ENCODE data around the gene TP53TG3B. TPM values are rescaled to one million over a fixed set of nuclear protein-coding genes. Genes with fewer than 3 reads are reported as not detected.
"Not testable (repeated sequence)": the region's sequence is repeated elsewhere in the genome, so short reads cannot be mapped to it uniquely, and the experiment has no call there.

Gene TP53TG3B
- total and polyA plus RNA-seq, 2 of the 4 experiments (the other 2 are of a cell fraction): not detected

DNA sequence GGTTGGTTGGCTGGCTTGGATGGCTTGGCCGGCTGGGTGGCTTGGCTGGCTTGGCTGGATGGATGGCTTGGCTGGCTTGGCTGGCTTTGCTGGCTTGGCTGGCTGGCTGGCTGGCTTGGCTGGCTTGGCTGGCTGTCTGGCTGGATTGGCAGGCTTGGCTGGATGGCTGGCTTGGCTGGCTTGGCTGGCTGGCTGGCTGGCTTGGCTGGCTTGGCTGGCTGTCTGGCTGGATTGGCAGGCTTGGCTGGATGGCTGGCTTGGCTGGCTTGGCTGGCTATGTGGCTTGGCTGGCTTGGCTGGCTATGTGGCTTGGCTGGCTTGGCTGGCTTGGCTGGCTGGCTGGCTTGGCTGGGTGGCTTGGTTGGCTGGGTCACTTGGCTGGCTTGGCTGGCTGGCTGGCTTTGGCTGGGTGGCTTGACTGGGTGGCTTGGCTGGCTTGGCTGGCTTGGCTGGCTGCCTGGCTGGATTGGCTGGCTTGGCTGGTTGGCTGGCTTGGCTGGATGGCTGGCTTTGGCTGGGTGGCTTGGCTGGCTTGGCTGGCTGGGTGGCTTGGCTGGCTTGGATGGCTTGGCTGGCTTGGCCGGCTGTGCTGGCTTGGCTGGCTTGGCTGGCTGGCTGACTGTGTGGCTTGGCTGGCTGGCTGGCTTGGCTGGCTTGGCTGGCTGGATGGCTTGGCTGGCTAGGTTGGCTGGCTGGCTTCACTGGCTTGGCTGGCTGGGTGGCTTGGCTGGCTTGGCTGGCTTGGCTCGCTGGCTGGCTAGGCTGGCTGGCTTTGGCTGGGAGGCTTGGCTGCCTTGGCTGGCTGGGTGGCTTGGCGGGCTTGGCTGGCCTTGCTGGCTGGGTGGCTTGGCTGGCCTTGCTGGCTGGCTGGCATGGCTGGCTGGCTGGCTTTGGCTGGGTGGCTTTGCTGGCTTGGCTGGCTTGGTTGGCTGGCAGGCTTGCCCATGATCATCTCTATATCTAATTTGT is 21.3 kb upstream of the TP53TG3B start:
- H3K23ac ChIP-seq (ENCODE audit: low read depth, low read length); H2AFZ ChIP-seq (replicated peaks; ENCODE audit: low read length, poor library complexity); H2AK5ac ChIP-seq (ENCODE audit: low read depth, low read length); H3K18ac ChIP-seq (ENCODE audit: low read depth, low read length); H3K14ac ChIP-seq (replicated peaks; ENCODE audit: low read depth, low read length); H3K4me3 ChIP-seq (ENCODE audit: insufficient read depth, low read depth, low read length); CTCF ChIA-PET; H4K8ac ChIP-seq (ENCODE audit: low read depth in 2 of 2, low read length in 2 of 2); H2BK20ac ChIP-seq (ENCODE audit: low read depth, low read length); POLR2A ChIA-PET (ENCODE audit: unreplicated experiment); dilution Hi-C loops (cut with HindIII; ENCODE audit: low sequenced_read_pairs, unreplicated experiment); H2BK120ac ChIP-seq (ENCODE audit: low read depth, low read length); H3K56ac ChIP-seq (ENCODE audit: extremely low read depth, insufficient read depth, low read length); H2BK5ac ChIP-seq (ENCODE audit: low read depth, low read length, poor library complexity, severe bottlenecking); intact Hi-C loops (cut with micrococcal nuclease); ATAC-seq (ENCODE audit: low read depth); H3K27ac ChIP-seq (ENCODE audit: insufficient read depth, low read length); H2AK9ac ChIP-seq (replicated peaks; ENCODE audit: low read depth, low read length, poor library complexity); H4K5ac ChIP-seq (ENCODE audit: low read depth, low read length); H2BK15ac ChIP-seq (ENCODE audit: low read depth, low read length); H3K79me1 ChIP-seq (ENCODE audit: low read depth in 1 of 2, low read length in 2 of 2); in situ Hi-C loops (cut with MboI; ENCODE audit: low sequenced_read_pairs); H3K9ac ChIP-seq (ENCODE audit: low read depth, low read length); H3K36me3 ChIP-seq (ENCODE audit: control insufficient read depth, insufficient read depth, low read length); DNase-seq; H3K4me2 ChIP-seq (ENCODE audit: low read depth, low read length); BruUV-seq (replicated peaks); H4K20me1 ChIP-seq (ENCODE audit: insufficient read depth, low read length); H3K4me1 ChIP-seq (ENCODE audit: control insufficient read depth, insufficient read depth, low read length); H4K91ac ChIP-seq (ENCODE audit: insufficient read depth, low read depth, low read length); H3K4ac ChIP-seq (ENCODE audit: low read depth, low read length); H3K27me3 ChIP-seq (ENCODE audit: control insufficient read depth, insufficient read depth, low read length); H3K9me1 ChIP-seq (ENCODE audit: insufficient read depth, low read length): not testable (repeated sequence)
- peaks cover 15% of the 10 kb centered on the region for H3K9me3 ChIP-seq (ENCODE audit: control insufficient read depth, insufficient read depth, low read length)
- 48% methylated on average over 3 of the region's 4 CpGs; no CpG with 5 or more reads in 1 of the 2 experiments for WGBS, 2 experiments (ENCODE audit: extremely low coverage in 2 of 2, insufficient read length in 1 of 2)

Small RNAs within 50 kb of the gene (microRNA-seq; reads per million reads assigned to microRNA genes)
- gene AC141257.3 (ENCODE audit: insufficient read depth, insufficient read length) (not detected), gene AC141257.4 (ENCODE audit: insufficient read depth, insufficient read length) (not detected)

Small RNAs within 50 kb of the gene (small RNA-seq; reads per million reads assigned to genes)
- gene AC141257.3 (0 reads per million in 5 experiments), gene AC141257.4 (0 reads per million in 5 experiments)

Other genes with a start within 250 kb of the TP53TG3B start
- gene TP53TG3C, start 166.6 kb upstream of the TP53TG3B start, total RNA-seq (2012; rRNA removed): not detected in 2 replicates
- not detected in 2 replicates for gene TP53TG3C, start 166.6 kb upstream of the TP53TG3B start, polyA plus RNA-seq (2012; rRNA removed)
- gene TP53TG3E, start 56.5 kb upstream of the TP53TG3B start, total RNA-seq (2012; rRNA removed): not detected in 2 replicates
- 0.03 TPM in 1 of 2 replicates, not detected in the other for gene TP53TG3E, start 56.5 kb upstream of the TP53TG3B start, polyA plus RNA-seq (2012; rRNA removed)
- gene TP53TG3F, start 98.8 kb downstream of the TP53TG3B start, total RNA-seq (2012; rRNA removed): not detected in 2 replicates
- gene TP53TG3F, start 98.8 kb downstream of the TP53TG3B start, polyA plus RNA-seq (2012; rRNA removed): not detected in 2 replicates

Data from IMR-90 (cell line).